Lower lobe of right lung (tissue), 2 donors: ENCODE results near the gene FBXW7. TPM values are rescaled to one million over a fixed set of nuclear protein-coding genes. Genes with fewer than 3 reads are reported as not detected.

Experiments
- ATAC-seq, 2 donors: fragments of 200-7000 bp; cut with Tn5 transposase; one replicate each; pipeline ENCODE4 v1.9.1; 2020 to 2022; ENCODE audit warnings: mild to moderate bottlenecking in 2 of 2, moderate library complexity in 2 of 2
- DNase-seq: peaks from one replicate; pipeline ENCODE4 v3.0.0-alpha.2; 2020
- H3K27ac ChIP-seq: fragments of 200-600 bp; one replicate; pipeline ENCODE4 v1.8.0; 2022
- H3K27me3 ChIP-seq: fragments of 200-600 bp; one replicate; pipeline ENCODE4 v1.8.0; 2022; ENCODE audit warnings: low read depth
- H3K36me3 ChIP-seq: fragments of 200-600 bp; one replicate; pipeline ENCODE4 v1.8.0; 2022; ENCODE audit warnings: mild to moderate bottlenecking
- H3K4me1 ChIP-seq: fragments of 200-600 bp; one replicate; pipeline ENCODE4 v1.8.0; 2022
- H3K4me3 ChIP-seq: fragments of 200-600 bp; one replicate; pipeline ENCODE4 v1.8.0; 2022; ENCODE audit warnings: mild to moderate bottlenecking
- H3K9me3 ChIP-seq: fragments of 200-600 bp; one replicate; pipeline ENCODE4 v1.8.0; 2022
- CTCF ChIP-seq: fragments of 200-600 bp; IDR thresholded peaks from one replicate; pipeline ENCODE4 v1.8.0; 2022; ENCODE audit warnings: antibody characterized with exemption, mild to moderate bottlenecking
- intact Hi-C: fragments of 100-400 bp; cut with DNase I; formaldehyde crosslinking; loops from one replicate; pipeline ENCODE4 v1.11.0; 2022
- total RNA-seq: library from RNA; stranded (reverse); fragmentation: NEBNext Ultra II Directional; extraction: Animal tissue kit (Norgen Biotek cat#: 25700); gene quantifications from one replicate; pipeline ENCODE4 v1.2.1, GENCODE V29; 2021
- donor health status: DM: no; HTN: yes; CAD: no; lungs with severe emphysema.

FBXW7 gene
- total RNA-seq, 1 donor from 2014 or later = 39.6 TPM

DNA sequence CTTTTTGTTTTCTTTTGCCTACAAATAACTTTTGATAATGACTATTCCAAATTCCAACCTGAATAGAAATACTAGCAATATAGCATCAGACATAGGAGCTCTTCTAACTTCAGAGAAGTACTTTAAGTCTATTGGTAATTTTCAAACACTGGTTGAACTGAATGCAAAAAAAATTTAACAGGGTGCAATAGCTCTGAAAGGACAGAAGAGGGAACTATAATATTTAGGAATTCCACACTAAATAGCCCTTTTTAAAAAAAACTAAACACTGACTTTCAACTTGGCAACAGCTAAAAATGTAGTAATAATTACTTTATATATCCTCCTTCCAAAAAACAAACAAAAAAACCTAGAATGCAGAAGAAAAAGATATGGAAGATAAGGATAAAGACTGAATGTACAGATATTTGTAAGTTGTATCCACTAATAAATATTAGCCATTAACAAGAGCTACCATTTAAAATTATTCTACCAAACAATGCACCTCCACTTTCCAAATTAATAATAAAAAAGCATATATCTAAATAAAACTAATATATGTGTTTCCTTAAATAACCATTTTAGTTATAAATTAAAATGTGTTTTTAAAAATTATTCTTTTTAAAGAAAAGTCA lies 81.4 kb downstream of the FBXW7 start:
- Histone ChIP-seq H3K9me3 (no peaks in the 10 kb centered on the region), H3K4me3 (no peak overlapping the region), H3K4me1 (peaks cover 13% of the 10 kb centered on the region), H3K36me3 (peaks cover 3% of the 10 kb centered on the region), H3K27ac (no peak overlapping the region), H3K27me3 (no peaks in the 10 kb centered on the region)
- intact Hi-C loops = no loop called here
- no peak for ATAC-seq
- DNase-seq = no peak
- TF ChIP-seq CTCF = peak; percentile 59

GRCh38 chr4:152451496-152451895 lies 84.4 kb downstream of the FBXW7 start:
- Histone ChIP-seq H3K36me3 (peaks cover 3% of the 10 kb centered on the region), H3K4me3 (no peak overlapping the region), H3K4me1 (peaks cover 5% of the 10 kb centered on the region), H3K9me3 (no peaks in the 10 kb centered on the region), H3K27ac (no peak overlapping the region), H3K27me3 (no peaks in the 10 kb centered on the region)
- DNase-seq (no peak), ATAC-seq (no peak)
- intact Hi-C loops = no loop called here
- no peak for TF ChIP-seq CTCF

GRCh38 chr4:152448854-152449253 lies 87.0 kb downstream of the FBXW7 start:
- H3K4me1 ChIP-seq = peaks cover 5% of the 10 kb centered on the region
- peak in 1 of 2 donors; percentile 48 for ATAC-seq
- H3K36me3 ChIP-seq = peaks cover 3% of the 10 kb centered on the region
- no peak for DNase-seq
- no peak overlapping the region for H3K27ac ChIP-seq
- TF ChIP-seq CTCF = no peak
- no peaks in the 10 kb centered on the region for H3K9me3 ChIP-seq
- intact Hi-C loops = no loop called here
- no peaks in the 10 kb centered on the region for H3K27me3 ChIP-seq
- no peak overlapping the region for H3K4me3 ChIP-seq

- peaks cover 3% of the 10 kb centered on the region for H3K36me3 ChIP-seq
- TF ChIP-seq CTCF = no peak
- H3K4me1 ChIP-seq = peaks cover 5% of the 10 kb centered on the region
- H3K9me3 ChIP-seq = no peaks in the 10 kb centered on the region
- DNase-seq = no peak
- no peak for ATAC-seq
- no peaks in the 10 kb centered on the region for H3K27me3 ChIP-seq
- no peak overlapping the region for H3K27ac ChIP-seq
- intact Hi-C loops = no loop called here
- H3K4me3 ChIP-seq = no peak overlapping the region
These were observed 87.7 kb downstream of the FBXW7 start for GRCh38 chr4:152448038-152448707.

DNA sequence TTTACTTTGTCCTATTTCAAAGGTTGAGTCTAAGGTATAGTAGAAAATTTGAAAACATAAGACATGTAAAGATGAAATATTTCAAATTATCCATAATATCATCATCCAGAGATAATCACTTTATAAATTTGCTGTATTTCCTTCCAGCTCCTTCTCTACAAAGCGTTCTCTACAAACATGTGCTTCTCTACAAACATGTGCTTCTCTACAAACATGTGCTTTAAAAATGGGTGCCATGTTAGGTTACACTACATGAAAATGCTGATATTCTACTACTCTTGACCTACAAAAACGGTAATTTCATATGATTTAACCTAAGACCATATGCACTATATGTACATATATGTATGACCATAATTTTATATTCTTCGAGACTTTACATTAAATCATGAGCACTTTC lies 92.0 kb downstream of the FBXW7 start:
- no peaks in the 10 kb centered on the region for H3K27me3 ChIP-seq
- H3K4me1 ChIP-seq = peaks cover 5% of the 10 kb centered on the region
- H3K4me3 ChIP-seq = no peak overlapping the region
- H3K9me3 ChIP-seq = no peaks in the 10 kb centered on the region
- H3K27ac ChIP-seq = no peak overlapping the region
- ATAC-seq (no peak), DNase-seq (no peak)
- no peaks in the 10 kb centered on the region for H3K36me3 ChIP-seq
- no peak for TF ChIP-seq CTCF
- intact Hi-C loops = no loop called here
